Gastrocnemius medialis (tissue), 4 donors: Measurements from ENCODE around the gene LCN9. TPM values are rescaled to one million over a fixed set of nuclear protein-coding genes. Genes with fewer than 3 reads are reported as not detected.

Experiments used
- ATAC-seq, 2 donors: fragments of 150-250 bp; one replicate each; pipeline ENCODE4 v1.9.1; 2016
- DNase-seq, 2 donors: peaks; one replicate each; pipeline ENCODE4 v3.0.0-alpha.2; 2019
- H3K27ac ChIP-seq, 4 donors: fragments of 200-600 bp; sonication (generic); 1 replicate in 1 of 4; 2 replicates in 3 of 4; pipeline ENCODE4 v1.5.1; 2016 to 2018; ENCODE audit warnings: mild to moderate bottlenecking in 2 of 4, moderate library complexity in 1 of 4
- H3K27me3 ChIP-seq, 3 donors: fragments of 200-600 bp; sonication (generic) in 2 of 3; 1 replicate in 1 of 3; 2 replicates in 2 of 3; pipeline versions ENCODE4 v1.5.1 to v1.6.0; 2016 to 2019; ENCODE audit warnings: mild to moderate bottlenecking in 1 of 3, moderate library complexity in 1 of 3
- H3K36me3 ChIP-seq, 2 donors: fragments of 200-600 bp; sonication (generic) in 1 of 2; one replicate each; pipeline ENCODE4 v1.5.1; 2017 to 2018
- H3K4me1 ChIP-seq, 2 donors: fragments of 200-600 bp; sonication (generic) in 1 of 2; one replicate each; pipeline ENCODE4 v1.5.1; 2016 to 2017; ENCODE audit warnings: mild to moderate bottlenecking in 2 of 2
- H3K4me3 ChIP-seq, 4 donors: fragments of 200-600 bp; sonication (generic) in 3 of 4; 1 replicate in 1 of 4; 2 replicates in 3 of 4; pipeline ENCODE4 v1.5.1; 2016 to 2019; ENCODE audit warnings: mild to moderate bottlenecking in 2 of 4
- H3K9me3 ChIP-seq, 3 donors: fragments of 200-600 bp; sonication (generic) in 2 of 3; 1 replicate in 1 of 3; 2 replicates in 2 of 3; pipeline ENCODE4 v1.5.1; 2016 to 2019
- POLR2A ChIP-seq, 2 donors: fragments of 450-650 bp; IDR thresholded peaks; one replicate each; pipeline ENCODE4 v1.6.1; 2017; ENCODE audit warnings: antibody characterized with exemption in 2 of 2, mild to moderate bottlenecking in 2 of 2, moderate library complexity in 2 of 2
- in situ Hi-C, 4 donors: fragments of 200-750 bp; cut with MboI; loops; one replicate each; pipeline versions ENCODE4 v1.15.0 to v1.8.0; 2017; ENCODE audit warnings: low sequenced_read_pairs in 4 of 4
- intact Hi-C: fragments of 100-400 bp; cut with DNase I; formaldehyde crosslinking; loops from one replicate; pipeline ENCODE4 v1.15.1; 2023; ENCODE audit warnings: low total_unique reads
- total RNA-seq, 4 donors: library from RNA; depleted of rRNA; stranded (reverse); fragments of >200 nt; gene quantifications; one replicate each; pipeline versions ENCODE4 v1.1.0 to v1.2.3, GENCODE V29; 2016
- TF ChIP-seq, protein P1 (sequence below), 5 experiments: fragments of 450-650 bp in 3 of 5; fragments of 200-600 bp in 2 of 5; sonication (generic) in 2 of 5; IDR thresholded peaks in 4 of 5; conservative IDR thresholded peaks in 1 of 5; 1 replicate in 4 of 5; 2 replicates in 1 of 5; pipeline ENCODE4 v1.5.1; 2016 to 2019; ENCODE audit warnings: antibody characterized with exemption in 5 of 5, mild to moderate bottlenecking in 3 of 5, moderate library complexity in 3 of 5

Gene LCN9
- total RNA-seq, 4 donors from 2014 or later, result not detected

DNA sequence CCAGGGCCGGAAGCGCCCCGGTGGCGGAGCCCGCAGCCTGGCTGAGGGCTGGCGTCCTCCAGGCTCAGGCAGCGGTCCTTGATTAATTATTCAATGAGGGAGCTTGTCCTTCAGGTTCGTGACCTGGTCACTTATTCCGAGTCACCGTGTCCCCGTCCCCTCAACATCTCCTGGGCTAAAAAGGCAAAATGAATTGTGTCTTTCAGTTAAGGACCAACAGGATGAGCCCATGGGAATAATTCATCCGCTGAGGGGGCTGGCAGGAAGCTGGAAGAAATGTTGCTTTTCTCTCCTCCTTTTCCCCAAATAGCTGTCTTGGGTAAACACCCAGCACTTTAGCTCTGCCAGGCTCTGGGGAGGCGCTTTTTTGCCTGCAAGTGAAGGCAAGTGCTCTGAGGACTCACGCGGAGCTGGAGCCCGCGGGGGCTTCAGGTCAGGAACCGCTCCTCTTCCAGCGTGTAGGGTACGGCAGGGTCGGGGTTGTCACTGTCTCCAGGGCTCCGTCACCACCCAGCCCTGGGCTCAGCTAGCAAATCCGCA, 52.0 kb downstream of the LCN9 start:
- in situ Hi-C loops (no loop called here), intact Hi-C loops (no loop called here)
- Histone ChIP-seq H3K9me3 (no peaks in the 10 kb centered on the region), H3K27me3 (peaks cover 44 to 59% (median 44%) of the 10 kb centered on the region in 3 donors), H3K36me3 (no peaks in the 10 kb centered on the region), H3K4me3 (no peak overlapping the region), H3K4me1 (no peaks in the 10 kb centered on the region), H3K27ac (no peak overlapping the region)
- DNase-seq (no peak), ATAC-seq (no peak)
- TF ChIP-seq, protein P1, sequence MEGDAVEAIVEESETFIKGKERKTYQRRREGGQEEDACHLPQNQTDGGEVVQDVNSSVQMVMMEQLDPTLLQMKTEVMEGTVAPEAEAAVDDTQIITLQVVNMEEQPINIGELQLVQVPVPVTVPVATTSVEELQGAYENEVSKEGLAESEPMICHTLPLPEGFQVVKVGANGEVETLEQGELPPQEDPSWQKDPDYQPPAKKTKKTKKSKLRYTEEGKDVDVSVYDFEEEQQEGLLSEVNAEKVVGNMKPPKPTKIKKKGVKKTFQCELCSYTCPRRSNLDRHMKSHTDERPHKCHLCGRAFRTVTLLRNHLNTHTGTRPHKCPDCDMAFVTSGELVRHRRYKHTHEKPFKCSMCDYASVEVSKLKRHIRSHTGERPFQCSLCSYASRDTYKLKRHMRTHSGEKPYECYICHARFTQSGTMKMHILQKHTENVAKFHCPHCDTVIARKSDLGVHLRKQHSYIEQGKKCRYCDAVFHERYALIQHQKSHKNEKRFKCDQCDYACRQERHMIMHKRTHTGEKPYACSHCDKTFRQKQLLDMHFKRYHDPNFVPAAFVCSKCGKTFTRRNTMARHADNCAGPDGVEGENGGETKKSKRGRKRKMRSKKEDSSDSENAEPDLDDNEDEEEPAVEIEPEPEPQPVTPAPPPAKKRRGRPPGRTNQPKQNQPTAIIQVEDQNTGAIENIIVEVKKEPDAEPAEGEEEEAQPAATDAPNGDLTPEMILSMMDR (IDR thresholded peaks at IDR 0.05 in 4 of 5, conservative IDR thresholded peaks at IDR 0.05 in 1 of 5), result no peak
- no peak for TF ChIP-seq POLR2A (IDR thresholded peaks at IDR 0.05)

DNA sequence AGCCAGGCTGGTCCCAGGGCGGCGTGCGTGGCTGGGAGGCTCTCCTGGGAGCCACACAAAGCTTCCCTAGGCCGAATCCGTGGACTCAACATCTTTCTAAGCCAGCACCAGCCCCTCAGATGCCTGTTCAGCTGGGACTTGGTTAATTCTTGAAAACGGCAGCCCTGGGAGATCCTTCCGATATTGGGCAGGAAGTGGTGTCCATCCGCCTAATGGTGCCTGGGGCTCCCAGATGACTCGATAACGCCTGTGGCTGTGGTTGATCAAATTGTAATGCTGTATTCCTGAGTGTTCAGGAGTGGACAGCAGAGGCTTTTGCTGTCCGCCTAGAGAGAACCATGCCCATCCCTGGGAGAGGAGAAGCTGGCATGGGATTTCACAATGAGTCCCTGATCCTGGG, 52.9 kb downstream of the LCN9 start:
- Histone ChIP-seq H3K4me1 (no peaks in the 10 kb centered on the region), H3K9me3 (no peaks in the 10 kb centered on the region), H3K4me3 (no peak overlapping the region), H3K27me3 (peaks cover 44 to 59% (median 44%) of the 10 kb centered on the region in 3 donors), H3K27ac (no peak overlapping the region), H3K36me3 (no peaks in the 10 kb centered on the region)
- TF ChIP-seq, protein P1 (IDR thresholded peaks at IDR 0.05 in 4 of 5, conservative IDR thresholded peaks at IDR 0.05 in 1 of 5), result no peak
- TF ChIP-seq POLR2A (IDR thresholded peaks at IDR 0.05), result no peak
- in situ Hi-C loops (no loop called here), intact Hi-C loops (no loop called here)
- no peak for ATAC-seq
- no peak for DNase-seq

Other genes starting within 250 kb of the LCN9 start
- 1 to 10 TPM; 2.6 to 7.1 (median 5.1) TPM for gene PPP1R26, start 183.5 kb upstream of the LCN9 start, total RNA-seq
- gene MRPS2, start 162.6 kb upstream of the LCN9 start, total RNA-seq, result 100 to 1,000 TPM in 1 of 4 donors, 10 to 100 TPM in 3; 48.8 to 108 (median 69.5) TPM
- not detected for gene LCN1, start 141.9 kb upstream of the LCN9 start, total RNA-seq
- not detected for gene OBP2A, start 117.2 kb upstream of the LCN9 start, total RNA-seq
- not detected for gene PAEP, start 101.6 kb upstream of the LCN9 start, total RNA-seq
- not detected for gene GLT6D1, start 23.8 kb upstream of the LCN9 start, total RNA-seq
- not detected for gene SOHLH1, start 36.2 kb downstream of the LCN9 start, total RNA-seq
- gene KCNT1, start 38.9 kb downstream of the LCN9 start, total RNA-seq, result 1 to 10 TPM; 2.3 to 8.7 (median 5.3) TPM
- gene CAMSAP1, start 244.2 kb downstream of the LCN9 start, total RNA-seq, result 10 to 100 TPM; 54.8 to 94.9 (median 82.9) TPM